HL-60 (cell line): ENCODE results near the gene ADGRL3.

Experiments
- CTCF ChIP-seq: IDR thresholded peaks from one replicate; pipeline ENCODE4 v1.5.1; 2011; ENCODE audit warnings: low read length, control low read depth, inconsistent platforms; ENCODE audit not compliant: insufficient read depth
- GABPA ChIP-seq: IDR thresholded peaks from 2 replicates; pipeline ENCODE4 v1.6.1; 2012; ENCODE audit warnings: low read depth
- POLR2AphosphoS5 ChIP-seq: IDR thresholded peaks from 2 replicates; pipeline ENCODE4 v1.6.1; 2012; ENCODE audit warnings: low read depth

- TF ChIP-seq POLR2AphosphoS5 (no peak), CTCF (no peak), GABPA (no peak)
These were observed 341.3 kb downstream of the ADGRL3 start for GRCh38 chr4:61541459-61541858.
